Fibroblast of pulmonary artery (primary cell): ENCODE measurements around the gene MDGA2.

Source experiments
- DNase-seq: peaks from one replicate; pipeline ENCODE4 v3.0.0-alpha.2; 2010; ENCODE audit warnings: low read depth
- H3K4me3 ChIP-seq: replicated peaks from 2 replicates; pipeline ENCODE4 v1.5.1; 2011; ENCODE audit warnings: low read depth, mild to moderate bottlenecking, control low read depth, low read length, moderate library complexity
- CTCF ChIP-seq: IDR thresholded peaks from 2 replicates; pipeline ENCODE4 v1.5.1; 2011; ENCODE audit warnings: mild to moderate bottlenecking, control low read depth, low read length, inconsistent platforms; ENCODE audit errors: missing control alignments

The MDGA2 gene

GRCh38 chr14:47509957-47510356, 165.4 kb downstream of the MDGA2 start:
- no peak for DNase-seq
- no peak for TF ChIP-seq CTCF
- H3K4me3 ChIP-seq = no peak overlapping the region

GRCh38 chr14:47507861-47508260, 167.5 kb downstream of the MDGA2 start:
- no peak for TF ChIP-seq CTCF
- no peak for DNase-seq
- H3K4me3 ChIP-seq = no peak overlapping the region

GRCh38 chr14:47500369-47500768, 175.0 kb downstream of the MDGA2 start:
- no peak for TF ChIP-seq CTCF
- H3K4me3 ChIP-seq = no peak overlapping the region
- DNase-seq = no peak

GRCh38 chr14:47490766-47491165, 184.6 kb downstream of the MDGA2 start:
- TF ChIP-seq CTCF = no peak
- no peak for DNase-seq
- no peak overlapping the region for H3K4me3 ChIP-seq

GRCh38 chr14:47490353-47490752, 185.1 kb downstream of the MDGA2 start:
- no peak for DNase-seq
- no peak overlapping the region for H3K4me3 ChIP-seq
- no peak for TF ChIP-seq CTCF

GRCh38 chr14:47485421-47485820, 190.0 kb downstream of the MDGA2 start:
- TF ChIP-seq CTCF = no peak
- DNase-seq = no peak
- H3K4me3 ChIP-seq = no peak overlapping the region

- H3K4me3 ChIP-seq = no peak overlapping the region
- no peak for DNase-seq
- TF ChIP-seq CTCF = no peak
These were observed 192.0 kb downstream of the MDGA2 start for GRCh38 chr14:47483449-47483848.
